ENCODE data around the gene CFAP45.

DNA sequence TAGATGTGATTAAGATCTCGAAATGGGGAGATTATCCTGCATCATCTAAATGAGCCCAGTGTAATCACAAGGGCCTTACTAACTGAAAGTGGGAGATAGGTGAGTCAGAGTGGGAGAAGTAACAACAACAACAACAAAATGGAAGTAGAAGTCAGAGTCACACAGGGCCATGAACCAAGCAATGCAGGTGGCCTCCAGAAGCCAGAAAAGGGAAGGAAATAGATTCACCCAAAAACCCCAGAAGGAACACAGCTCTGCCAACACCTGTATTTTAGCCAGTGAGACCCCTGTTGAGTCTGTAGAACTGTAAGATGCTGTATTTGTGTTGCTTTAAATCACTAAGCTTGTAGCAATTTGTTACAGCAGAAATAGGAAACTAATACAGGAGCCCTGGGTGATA lies 21.3 kb upstream of the CFAP45 start:
- TF ChIP-seq, protein P1, sequence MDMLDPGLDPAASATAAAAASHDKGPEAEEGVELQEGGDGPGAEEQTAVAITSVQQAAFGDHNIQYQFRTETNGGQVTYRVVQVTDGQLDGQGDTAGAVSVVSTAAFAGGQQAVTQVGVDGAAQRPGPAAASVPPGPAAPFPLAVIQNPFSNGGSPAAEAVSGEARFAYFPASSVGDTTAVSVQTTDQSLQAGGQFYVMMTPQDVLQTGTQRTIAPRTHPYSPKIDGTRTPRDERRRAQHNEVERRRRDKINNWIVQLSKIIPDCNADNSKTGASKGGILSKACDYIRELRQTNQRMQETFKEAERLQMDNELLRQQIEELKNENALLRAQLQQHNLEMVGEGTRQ (IDR thresholded peaks at IDR 0.05; ENCODE audit: low read length) = no peak
- TF ChIP-seq, protein P2, sequence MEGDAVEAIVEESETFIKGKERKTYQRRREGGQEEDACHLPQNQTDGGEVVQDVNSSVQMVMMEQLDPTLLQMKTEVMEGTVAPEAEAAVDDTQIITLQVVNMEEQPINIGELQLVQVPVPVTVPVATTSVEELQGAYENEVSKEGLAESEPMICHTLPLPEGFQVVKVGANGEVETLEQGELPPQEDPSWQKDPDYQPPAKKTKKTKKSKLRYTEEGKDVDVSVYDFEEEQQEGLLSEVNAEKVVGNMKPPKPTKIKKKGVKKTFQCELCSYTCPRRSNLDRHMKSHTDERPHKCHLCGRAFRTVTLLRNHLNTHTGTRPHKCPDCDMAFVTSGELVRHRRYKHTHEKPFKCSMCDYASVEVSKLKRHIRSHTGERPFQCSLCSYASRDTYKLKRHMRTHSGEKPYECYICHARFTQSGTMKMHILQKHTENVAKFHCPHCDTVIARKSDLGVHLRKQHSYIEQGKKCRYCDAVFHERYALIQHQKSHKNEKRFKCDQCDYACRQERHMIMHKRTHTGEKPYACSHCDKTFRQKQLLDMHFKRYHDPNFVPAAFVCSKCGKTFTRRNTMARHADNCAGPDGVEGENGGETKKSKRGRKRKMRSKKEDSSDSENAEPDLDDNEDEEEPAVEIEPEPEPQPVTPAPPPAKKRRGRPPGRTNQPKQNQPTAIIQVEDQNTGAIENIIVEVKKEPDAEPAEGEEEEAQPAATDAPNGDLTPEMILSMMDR (IDR thresholded peaks at IDR 0.05; ENCODE audit: control extremely low read depth in 1 of 3, insufficient read depth in 1 of 3, low read depth in 1 of 3, low read length in 3 of 3) = no peak
- no peak for TF ChIP-seq ZNF274 (IDR thresholded peaks at IDR 0.05; ENCODE audit: borderline replicate concordance, extremely low read depth, low read length)
- no peak for TF ChIP-seq EP300 (IDR thresholded peaks at IDR 0.05; ENCODE audit: borderline replicate concordance in 1 of 2, low read depth in 2 of 2, low read length in 2 of 2)

Data from H1 (cell line).